ENCODE measurements around the gene MEF2C.

- no peak for TF ChIP-seq CTCF (conservative IDR thresholded peaks at IDR 0.05; ENCODE audit: low read depth in 2 of 2)
- no peak for TF ChIP-seq REST (IDR thresholded peaks at IDR 0.05; ENCODE audit: unreplicated experiment)
Observed at GRCh38 chr5:88803309-88803708, 79.7 kb downstream of the MEF2C start.
